Measurements from ENCODE around the gene NPTX1.

- TF ChIP-seq EZH2 (IDR thresholded peaks at IDR 0.05; ENCODE audit: borderline replicate concordance, low read length), result no peak
- TF ChIP-seq, protein P1, sequence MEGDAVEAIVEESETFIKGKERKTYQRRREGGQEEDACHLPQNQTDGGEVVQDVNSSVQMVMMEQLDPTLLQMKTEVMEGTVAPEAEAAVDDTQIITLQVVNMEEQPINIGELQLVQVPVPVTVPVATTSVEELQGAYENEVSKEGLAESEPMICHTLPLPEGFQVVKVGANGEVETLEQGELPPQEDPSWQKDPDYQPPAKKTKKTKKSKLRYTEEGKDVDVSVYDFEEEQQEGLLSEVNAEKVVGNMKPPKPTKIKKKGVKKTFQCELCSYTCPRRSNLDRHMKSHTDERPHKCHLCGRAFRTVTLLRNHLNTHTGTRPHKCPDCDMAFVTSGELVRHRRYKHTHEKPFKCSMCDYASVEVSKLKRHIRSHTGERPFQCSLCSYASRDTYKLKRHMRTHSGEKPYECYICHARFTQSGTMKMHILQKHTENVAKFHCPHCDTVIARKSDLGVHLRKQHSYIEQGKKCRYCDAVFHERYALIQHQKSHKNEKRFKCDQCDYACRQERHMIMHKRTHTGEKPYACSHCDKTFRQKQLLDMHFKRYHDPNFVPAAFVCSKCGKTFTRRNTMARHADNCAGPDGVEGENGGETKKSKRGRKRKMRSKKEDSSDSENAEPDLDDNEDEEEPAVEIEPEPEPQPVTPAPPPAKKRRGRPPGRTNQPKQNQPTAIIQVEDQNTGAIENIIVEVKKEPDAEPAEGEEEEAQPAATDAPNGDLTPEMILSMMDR (conservative IDR thresholded peaks at IDR 0.05 in 1 of 2, IDR thresholded peaks at IDR 0.05 in 1 of 2; ENCODE audit: extremely low read depth in 1 of 2, insufficient read depth in 1 of 2, low read depth in 1 of 2, low read length in 2 of 2), result no peak
Measured at GRCh38 chr17:80432350-80432955, 44.0 kb downstream of the NPTX1 start.

Data from mammary epithelial cell (primary cell).